ENCODE data around the gene SRCAP.
A peak's percentile ranks its signal among the peaks of the same experiment; 100 is the strongest.

SRCAP gene

GRCh38 chr16:30764816-30765465 is 66.0 kb downstream of the SRCAP start:
- in situ Hi-C loops (cut with MboI; ENCODE audit: low pct_unique_long_range_greater_than_20kb, low sequenced_read_pairs): no loop called here

GRCh38 chr16:30766206-30766932 is 67.4 kb downstream of the SRCAP start:
- DNase-seq: no peak

More at GRCh38 chr16:30764816-30765465, 66.0 kb downstream of the SRCAP start:
- DNase-seq: no peak

GRCh38 chr16:30766933-30767284 is 67.9 kb downstream of the SRCAP start:
- in situ Hi-C loops (cut with MboI; ENCODE audit: low pct_unique_long_range_greater_than_20kb, low sequenced_read_pairs): no loop called here
- no peak for DNase-seq

More at GRCh38 chr16:30766206-30766932, 67.4 kb downstream of the SRCAP start:
- in situ Hi-C loops (cut with MboI; ENCODE audit: low pct_unique_long_range_greater_than_20kb, low sequenced_read_pairs): no loop called here

- DNase-seq: no peak
- in situ Hi-C loops (cut with MboI; ENCODE audit: low pct_unique_long_range_greater_than_20kb, low sequenced_read_pairs): no loop called here
Observed at GRCh38 chr16:30767767-30768465, 68.9 kb downstream of the SRCAP start.

GRCh38 chr16:30768583-30769181 is 69.7 kb downstream of the SRCAP start:
- no peak for DNase-seq
- in situ Hi-C loops (cut with MboI; ENCODE audit: low pct_unique_long_range_greater_than_20kb, low sequenced_read_pairs): no loop called here

GRCh38 chr16:30769379-30770089 is 70.6 kb downstream of the SRCAP start:
- no peak for DNase-seq
- in situ Hi-C loops (cut with MboI; ENCODE audit: low pct_unique_long_range_greater_than_20kb, low sequenced_read_pairs): no loop called here

GRCh38 chr16:30771726-30772125 is 72.8 kb downstream of the SRCAP start:
- in situ Hi-C loops (cut with MboI; ENCODE audit: low pct_unique_long_range_greater_than_20kb, low sequenced_read_pairs): no loop called here
- DNase-seq: no peak

GRCh38 chr16:30773826-30774225 is 74.9 kb downstream of the SRCAP start:
- in situ Hi-C loops (cut with MboI; ENCODE audit: low pct_unique_long_range_greater_than_20kb, low sequenced_read_pairs): no loop called here

GRCh38 chr16:30774367-30775130 is 75.6 kb downstream of the SRCAP start:
- no peak for DNase-seq
- in situ Hi-C loops (cut with MboI; ENCODE audit: low pct_unique_long_range_greater_than_20kb, low sequenced_read_pairs): no loop called here

More at GRCh38 chr16:30773826-30774225, 74.9 kb downstream of the SRCAP start:
- no peak for DNase-seq

- in situ Hi-C loops (cut with MboI; ENCODE audit: low pct_unique_long_range_greater_than_20kb, low sequenced_read_pairs): no loop called here
- DNase-seq: no peak
Observed at GRCh38 chr16:30775131-30775391, 76.1 kb downstream of the SRCAP start.

- in situ Hi-C loops (cut with MboI; ENCODE audit: low pct_unique_long_range_greater_than_20kb, low sequenced_read_pairs): no loop called here
- peak; percentile 83 for DNase-seq
Observed at GRCh38 chr16:30775392-30776188, 76.6 kb downstream of the SRCAP start.

GRCh38 chr16:30777591-30778297 is 78.8 kb downstream of the SRCAP start:
- in situ Hi-C loops (cut with MboI; ENCODE audit: low pct_unique_long_range_greater_than_20kb, low sequenced_read_pairs): no loop called here
- DNase-seq: no peak

- in situ Hi-C loops (cut with MboI; ENCODE audit: low pct_unique_long_range_greater_than_20kb, low sequenced_read_pairs): no loop called here
Observed at GRCh38 chr16:30778549-30779244, 79.7 kb downstream of the SRCAP start.

GRCh38 chr16:30779596-30779995 is 80.6 kb downstream of the SRCAP start:
- in situ Hi-C loops (cut with MboI; ENCODE audit: low pct_unique_long_range_greater_than_20kb, low sequenced_read_pairs): no loop called here

More at GRCh38 chr16:30778549-30779244, 79.7 kb downstream of the SRCAP start:
- no peak for DNase-seq

GRCh38 chr16:30780021-30780420 is 81.0 kb downstream of the SRCAP start:
- in situ Hi-C loops (cut with MboI; ENCODE audit: low pct_unique_long_range_greater_than_20kb, low sequenced_read_pairs): no loop called here
- DNase-seq: no peak

More at GRCh38 chr16:30779596-30779995, 80.6 kb downstream of the SRCAP start:
- no peak for DNase-seq

- in situ Hi-C loops (cut with MboI; ENCODE audit: low pct_unique_long_range_greater_than_20kb, low sequenced_read_pairs): no loop called here
- DNase-seq: no peak
Observed at GRCh38 chr16:30780549-30780948, 81.6 kb downstream of the SRCAP start.
